Measurements from ENCODE around the gene MBD3L1. TPM values are rescaled to one million over a fixed set of nuclear protein-coding genes. Genes with fewer than 3 reads are reported as not detected.

MBD3L1 gene
- total and polyA plus RNA-seq, 9 of the 15 experiments (the other 6 are each of a cell fraction or from before 2014, with no cell fraction given) = not detected

GRCh38 chr19:8815780-8816179 lies 16.4 kb upstream of the MBD3L1 start (continued):
- no peak for TF ChIP-seq SMAD3 (CRISPR knock-in tag; conservative IDR thresholded peaks at IDR 0.05)
- TF ChIP-seq HDAC3 (IDR thresholded peaks at IDR 0.05; ENCODE audit: borderline replicate concordance, partially characterized antibody) = no peak
- no peak for TF ChIP-seq GABPB1 (CRISPR knock-in tag; IDR thresholded peaks at IDR 0.05)
- TF ChIP-seq NKRF (IDR thresholded peaks at IDR 0.05; ENCODE audit: borderline replicate concordance) = no peak
- TF ChIP-seq VEZF1 (CRISPR knock-in tag; IDR thresholded peaks at IDR 0.05) = no peak
- no peak for TF ChIP-seq TRIM28 (IDR thresholded peaks at IDR 0.05)
- TF ChIP-seq ZNF584 (CRISPR knock-in tag; IDR thresholded peaks at IDR 0.05; ENCODE audit: low read depth) = no peak
- no peak for TF ChIP-seq POLR2AphosphoS5 (IDR thresholded peaks at IDR 0.05; ENCODE audit: control insufficient read depth, insufficient read depth, low read depth, low read length)

GRCh38 chr19:8820234-8820633 lies 11.9 kb upstream of the MBD3L1 start:
- FAIRE-seq (no peak), DNase-seq (ENCODE audit: extremely low read depth in 1 of 4, low spot score in 3 of 4) (no peak), ATAC-seq (no peak)
- H3K27me3 ChIP-seq (ENCODE audit: control insufficient read depth in 2 of 2, insufficient read depth in 2 of 2, low read length in 2 of 2) = no peaks in the 10 kb centered on the region
- H2AFZ ChIP-seq (ENCODE audit: low read depth, low read length) = no peak overlapping the region
- H3K4me1 ChIP-seq (replicated peaks in 1 of 2; ENCODE audit: control insufficient read depth in 2 of 2, insufficient read depth in 2 of 2, low read length in 2 of 2) = no peaks in the 10 kb centered on the region
- WGBS (ENCODE audit: insufficient coverage, low coverage, missing lambda C conversion rate) = 95% methylated on average over 3 of the region's 3 CpGs
- H3K9me3 ChIP-seq (replicated peaks; ENCODE audit: control insufficient read depth, insufficient read depth, low read depth, low read length) = 0 out of 2 replicates have a peak, but pooled peaks cover 2% of the 10 kb centered on the region
- BruUV-seq (replicated peaks) = no TSS peak
- H3K9ac ChIP-seq (ENCODE audit: insufficient read depth in 1 of 2, low read depth in 2 of 2, low read length in 2 of 2) = no peak overlapping the region
- in situ Hi-C loops (cut with MboI) (no loop called here), intact Hi-C loops (cut with micrococcal nuclease) (no loop called here)
- no peaks in the 10 kb centered on the region for H3K9me1 ChIP-seq (ENCODE audit: control insufficient read depth, insufficient read depth, low read length)
- ChIA-PET POLR2A (no interaction called here), CTCF (ENCODE audit: low intra/inter-chr PET ratio) (no interaction called here)
- H3K79me2 ChIP-seq (ENCODE audit: control insufficient read depth, insufficient read depth, low read length) = no peaks in the 10 kb centered on the region
- no peaks in the 10 kb centered on the region for H4K20me1 ChIP-seq (replicated peaks; ENCODE audit: control insufficient read depth, insufficient read depth, low read length)
- H3K4me2 ChIP-seq (ENCODE audit: insufficient read depth, low read length) = no peak overlapping the region
- H3K27ac ChIP-seq (ENCODE audit: extremely low read depth, low read depth, low read length) = no peak overlapping the region
- H3K4me3 ChIP-seq = no peak overlapping the region
- peaks cover 69% of the 10 kb centered on the region for H3K36me3 ChIP-seq (ENCODE audit: control insufficient read depth, insufficient read depth, low read length)
- TF ChIP-seq ZNF449 (CRISPR knock-in tag; IDR thresholded peaks at IDR 0.05) = no peak
- TF ChIP-seq ELK3 (CRISPR knock-in tag; IDR thresholded peaks at IDR 0.05) = no peak
- TF ChIP-seq MCM2 (IDR thresholded peaks at IDR 0.05; ENCODE audit: low read depth) = no peak
- TF ChIP-seq ZNF3 (CRISPR knock-in tag; IDR thresholded peaks at IDR 0.05) = no peak
- no peak for TF ChIP-seq ZNF354B (CRISPR knock-in tag; IDR thresholded peaks at IDR 0.05)
- no peak for TF ChIP-seq TEAD4 (IDR thresholded peaks at IDR 0.05; ENCODE audit: low read length)
- no peak for TF ChIP-seq TEAD4 (CRISPR knock-in tag; IDR thresholded peaks at IDR 0.05; ENCODE audit: borderline replicate concordance)
- TF ChIP-seq ZNF212 (CRISPR knock-in tag; IDR thresholded peaks at IDR 0.05) = no peak
- no peak for TF ChIP-seq E2F3 (CRISPR knock-in tag; IDR thresholded peaks at IDR 0.05)
- TF ChIP-seq NR3C1 (CRISPR knock-in tag; IDR thresholded peaks at IDR 0.05) = no peak
